ENCODE measurements around the gene ZSWIM2.
"Not testable (repeated sequence)": the region's sequence is repeated elsewhere in the genome, so short reads cannot be mapped to it uniquely, and the experiment has no call there.

ZSWIM2 gene, protein sequence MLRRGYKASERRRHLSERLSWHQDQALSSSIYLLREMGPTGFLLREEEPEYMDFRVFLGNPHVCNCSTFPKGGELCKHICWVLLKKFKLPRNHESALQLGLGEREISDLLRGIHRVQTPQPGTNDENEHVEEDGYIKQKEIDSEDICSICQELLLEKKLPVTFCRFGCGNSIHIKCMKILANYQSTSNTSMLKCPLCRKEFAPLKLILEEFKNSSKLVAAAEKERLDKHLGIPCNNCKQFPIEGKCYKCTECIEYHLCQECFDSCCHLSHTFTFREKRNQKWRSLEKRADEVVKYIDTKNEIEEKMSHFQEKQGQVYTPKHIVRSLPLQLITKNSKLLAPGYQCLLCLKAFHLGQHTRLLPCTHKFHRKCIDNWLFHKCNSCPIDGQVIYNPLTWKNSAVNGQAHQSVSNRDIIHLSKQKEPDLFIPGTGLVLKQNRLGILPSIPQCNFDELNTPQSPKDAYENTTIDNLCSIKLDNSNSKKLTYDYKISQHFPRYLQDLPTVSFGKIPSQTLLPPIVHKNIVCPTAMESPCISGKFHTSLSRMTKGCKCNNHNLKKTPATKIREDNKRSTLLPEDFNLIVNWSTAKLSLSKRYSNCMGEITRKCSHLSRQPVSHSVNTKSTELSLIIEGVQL

DNA sequence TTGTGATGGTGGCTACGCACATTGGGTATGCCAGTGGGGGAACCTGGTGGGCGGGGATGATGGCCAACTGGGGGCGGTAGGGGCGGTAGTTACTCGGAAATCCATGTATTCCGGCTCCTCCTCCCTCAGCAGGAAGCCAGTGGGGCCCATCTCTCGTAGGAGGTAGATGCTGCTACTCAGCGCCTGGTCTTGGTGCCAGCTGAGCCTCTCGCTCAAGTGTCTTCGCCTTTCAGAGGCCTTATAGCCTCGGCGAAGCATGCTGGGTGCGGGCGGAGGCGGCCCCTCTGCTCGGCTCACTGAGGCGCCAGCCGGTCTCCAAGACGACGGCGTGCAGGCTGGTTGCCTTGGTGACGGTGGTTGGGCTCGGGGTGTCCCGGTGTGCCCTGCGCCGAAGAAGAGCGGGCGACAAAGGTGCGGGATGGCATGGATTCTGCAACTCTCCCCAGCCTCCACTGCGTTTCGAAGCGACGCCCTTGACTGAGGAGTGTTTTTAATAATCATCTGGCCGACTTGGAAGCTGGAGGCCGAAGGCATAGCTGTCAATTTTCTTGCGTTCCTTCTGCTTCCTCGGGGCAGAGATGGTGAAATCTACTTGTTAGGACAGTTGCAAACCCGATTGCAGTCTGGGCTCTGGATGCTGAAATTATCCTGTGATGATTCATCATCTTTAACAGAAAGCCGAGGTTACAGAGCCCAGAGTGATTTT is at the start of gene ZSWIM2:
ZSWIM2 (minus strand) TSS at position 298 of the 706 bp plus-strand sequence; CDS start at position 258, 40 bp downstream.
- Histone ChIP-seq H3K4me1 (ENCODE audit: insufficient read depth, poor library complexity, severe bottlenecking) (no peaks in the 10 kb centered on the region), H3K9me3 (ENCODE audit: severe bottlenecking) (no peaks in the 10 kb centered on the region), H3K27ac (ENCODE audit: poor library complexity, severe bottlenecking) (no peak within 1 kb of the TSS), H3K4me3 (ENCODE audit: severe bottlenecking) (peak within 1 kb of the TSS; percentile 28), H3K36me3 (ENCODE audit: low read depth) (no peaks in the 10 kb centered on the region), H3K27me3 (ENCODE audit: insufficient read depth, poor library complexity, severe bottlenecking) (no peaks in the 10 kb centered on the region)
- DNase-seq (ENCODE audit: low spot score) (peak; percentile 67), ATAC-seq (ENCODE audit: low read depth) (peak; percentile 91)
- TF ChIP-seq, protein P1, sequence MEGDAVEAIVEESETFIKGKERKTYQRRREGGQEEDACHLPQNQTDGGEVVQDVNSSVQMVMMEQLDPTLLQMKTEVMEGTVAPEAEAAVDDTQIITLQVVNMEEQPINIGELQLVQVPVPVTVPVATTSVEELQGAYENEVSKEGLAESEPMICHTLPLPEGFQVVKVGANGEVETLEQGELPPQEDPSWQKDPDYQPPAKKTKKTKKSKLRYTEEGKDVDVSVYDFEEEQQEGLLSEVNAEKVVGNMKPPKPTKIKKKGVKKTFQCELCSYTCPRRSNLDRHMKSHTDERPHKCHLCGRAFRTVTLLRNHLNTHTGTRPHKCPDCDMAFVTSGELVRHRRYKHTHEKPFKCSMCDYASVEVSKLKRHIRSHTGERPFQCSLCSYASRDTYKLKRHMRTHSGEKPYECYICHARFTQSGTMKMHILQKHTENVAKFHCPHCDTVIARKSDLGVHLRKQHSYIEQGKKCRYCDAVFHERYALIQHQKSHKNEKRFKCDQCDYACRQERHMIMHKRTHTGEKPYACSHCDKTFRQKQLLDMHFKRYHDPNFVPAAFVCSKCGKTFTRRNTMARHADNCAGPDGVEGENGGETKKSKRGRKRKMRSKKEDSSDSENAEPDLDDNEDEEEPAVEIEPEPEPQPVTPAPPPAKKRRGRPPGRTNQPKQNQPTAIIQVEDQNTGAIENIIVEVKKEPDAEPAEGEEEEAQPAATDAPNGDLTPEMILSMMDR (IDR thresholded peaks at IDR 0.05; ENCODE audit: poor library complexity, severe bottlenecking) = no peak

DNA sequence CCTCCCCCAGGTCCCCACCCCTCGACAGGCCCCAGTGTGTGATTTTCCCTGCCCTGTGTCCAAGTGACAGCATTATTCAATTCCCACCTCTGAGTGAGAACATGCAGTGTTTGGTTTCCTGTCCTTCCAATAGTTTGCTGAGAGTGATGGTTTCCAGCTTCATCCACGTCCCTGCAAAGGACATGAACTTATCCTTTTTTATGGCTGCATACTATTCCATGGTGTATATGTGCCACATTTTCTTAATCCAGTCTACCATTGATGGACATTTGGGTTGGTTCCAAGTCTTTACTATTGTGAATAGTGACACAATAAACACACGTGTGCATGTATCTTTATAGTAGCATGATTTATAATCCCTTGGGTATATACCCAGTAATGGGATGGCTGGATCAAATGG is 47.2 kb upstream of the ZSWIM2 start:
- not testable (repeated sequence) for H3K9me3 ChIP-seq (ENCODE audit: severe bottlenecking); H3K4me1 ChIP-seq (ENCODE audit: insufficient read depth, poor library complexity, severe bottlenecking); H3K27ac ChIP-seq (ENCODE audit: poor library complexity, severe bottlenecking); ATAC-seq (ENCODE audit: low read depth); H3K27me3 ChIP-seq (ENCODE audit: insufficient read depth, poor library complexity, severe bottlenecking); DNase-seq (ENCODE audit: low spot score); H3K36me3 ChIP-seq (ENCODE audit: low read depth); H3K4me3 ChIP-seq (ENCODE audit: severe bottlenecking)

DNA sequence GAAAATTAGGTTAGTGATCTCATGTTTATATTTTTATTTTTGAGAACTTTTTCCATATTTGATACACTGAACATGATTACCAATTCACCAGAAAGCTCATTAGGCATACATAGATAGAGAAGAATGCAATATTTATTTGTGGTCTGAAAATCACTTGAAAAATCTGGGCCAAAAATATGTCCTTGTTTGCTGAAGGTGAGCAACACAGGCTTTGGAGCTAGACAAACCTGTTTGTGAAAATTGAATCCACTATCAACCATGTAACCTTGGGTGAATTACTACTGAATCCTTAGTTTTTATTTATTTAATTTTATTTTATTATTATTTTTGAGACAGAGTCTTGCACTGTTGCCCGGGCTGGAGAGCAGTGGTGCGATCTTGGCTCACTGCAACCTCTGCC is 46.5 kb upstream of the ZSWIM2 start:
- Histone ChIP-seq H3K4me1 (ENCODE audit: insufficient read depth, poor library complexity, severe bottlenecking) (no peaks in the 10 kb centered on the region), H3K27ac (ENCODE audit: poor library complexity, severe bottlenecking) (no peak overlapping the region), H3K27me3 (ENCODE audit: insufficient read depth, poor library complexity, severe bottlenecking) (no peaks in the 10 kb centered on the region), H3K4me3 (ENCODE audit: severe bottlenecking) (no peak overlapping the region), H3K9me3 (ENCODE audit: severe bottlenecking) (no peaks in the 10 kb centered on the region), H3K36me3 (ENCODE audit: low read depth) (no peaks in the 10 kb centered on the region)
- ATAC-seq (ENCODE audit: low read depth) (no peak), DNase-seq (ENCODE audit: low spot score) (no peak)
- TF ChIP-seq, protein P1 (IDR thresholded peaks at IDR 0.05; ENCODE audit: poor library complexity, severe bottlenecking) = no peak

DNA sequence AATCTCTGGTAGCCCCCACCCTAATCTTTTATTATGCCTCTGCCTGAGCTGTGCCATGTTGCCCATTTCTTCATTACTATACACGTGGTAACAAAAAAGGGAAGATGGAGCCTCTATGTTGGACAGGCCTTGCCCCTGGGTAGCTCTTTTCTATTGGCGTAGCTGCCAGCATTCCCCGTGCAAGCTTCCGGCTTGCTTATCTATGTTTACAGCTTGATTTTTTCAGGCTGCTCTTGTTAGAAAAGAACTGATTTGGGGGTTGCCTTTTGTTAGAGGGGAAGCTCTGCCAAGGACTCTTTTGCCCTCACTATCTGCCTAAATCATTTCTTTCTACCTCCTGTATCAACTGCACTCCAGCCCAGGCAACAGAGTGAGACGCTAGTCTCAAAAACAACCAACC is 45.5 kb upstream of the ZSWIM2 start:
- TF ChIP-seq, protein P1 (IDR thresholded peaks at IDR 0.05; ENCODE audit: poor library complexity, severe bottlenecking) = no peak
- H3K4me1 ChIP-seq (ENCODE audit: insufficient read depth, poor library complexity, severe bottlenecking) = no peaks in the 10 kb centered on the region
- DNase-seq (ENCODE audit: low spot score) = no peak
- H3K36me3 ChIP-seq (ENCODE audit: low read depth) = no peaks in the 10 kb centered on the region
- no peak for ATAC-seq (ENCODE audit: low read depth)
- no peaks in the 10 kb centered on the region for H3K9me3 ChIP-seq (ENCODE audit: severe bottlenecking)
- no peaks in the 10 kb centered on the region for H3K27me3 ChIP-seq (ENCODE audit: insufficient read depth, poor library complexity, severe bottlenecking)
- no peak overlapping the region for H3K27ac ChIP-seq (ENCODE audit: poor library complexity, severe bottlenecking)
- no peak overlapping the region for H3K4me3 ChIP-seq (ENCODE audit: severe bottlenecking)

DNA sequence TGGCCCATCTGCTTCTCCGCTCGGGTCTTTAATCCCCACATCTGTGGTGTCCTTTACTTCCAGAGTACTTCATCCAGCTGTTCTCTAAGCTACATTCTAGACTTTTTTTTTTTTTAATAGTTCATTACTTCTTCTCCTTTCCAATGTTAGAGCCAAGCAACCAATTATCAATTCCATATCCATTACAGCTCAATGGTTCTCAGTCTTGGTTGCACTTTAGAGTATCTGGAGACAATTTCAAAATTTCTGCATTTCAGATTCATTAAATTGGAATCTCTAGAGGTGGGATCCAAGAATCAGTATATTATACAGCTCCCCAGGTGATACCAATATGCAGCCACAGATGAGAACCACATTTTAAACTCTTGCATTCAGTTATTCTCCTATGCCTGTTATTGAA is 43.9 kb upstream of the ZSWIM2 start:
- ATAC-seq (ENCODE audit: low read depth) (no peak), DNase-seq (ENCODE audit: low spot score) (no peak)
- TF ChIP-seq, protein P1 (IDR thresholded peaks at IDR 0.05; ENCODE audit: poor library complexity, severe bottlenecking) = no peak
- H3K4me3 ChIP-seq (ENCODE audit: severe bottlenecking) = no peak overlapping the region
- H3K27ac ChIP-seq (ENCODE audit: poor library complexity, severe bottlenecking) = no peak overlapping the region
- no peaks in the 10 kb centered on the region for H3K4me1 ChIP-seq (ENCODE audit: insufficient read depth, poor library complexity, severe bottlenecking)
- no peaks in the 10 kb centered on the region for H3K27me3 ChIP-seq (ENCODE audit: insufficient read depth, poor library complexity, severe bottlenecking)
- no peaks in the 10 kb centered on the region for H3K36me3 ChIP-seq (ENCODE audit: low read depth)
- no peaks in the 10 kb centered on the region for H3K9me3 ChIP-seq (ENCODE audit: severe bottlenecking)

Data from RWPE2 (cell line).